DND-41 (cell line): ENCODE results near the gene TSEN15.

Experiments
- ATAC-seq: fragments of 200-7000 bp; cut with Tn5 transposase; 3 replicates; pipeline ENCODE4 v1.9.1; 2021; ENCODE audit warnings: low read depth; ENCODE audit not compliant: insufficient read depth
- DNase-seq: peaks from one replicate; pipeline ENCODE4 v3.0.0-alpha.2; 2020
- H2AFZ ChIP-seq: 2 replicates; pipeline ENCODE4 v1.6.0; 2012; ENCODE audit warnings: low read depth, low read length
- H3K27ac ChIP-seq: 2 replicates; pipeline ENCODE4 v1.5.1; 2012; ENCODE audit warnings: low read length, inconsistent platforms
- H3K27me3 ChIP-seq: fragments of 200-600 bp; sonication (generic); 2 replicates; pipeline ENCODE4 v1.6.0; 2012; ENCODE audit warnings: low read length, mild to moderate bottlenecking, inconsistent platforms; ENCODE audit not compliant: insufficient read depth, poor library complexity
- H3K36me3 ChIP-seq: 2 replicates; pipeline ENCODE4 v1.5.1; 2012; ENCODE audit warnings: low read length, inconsistent platforms; ENCODE audit not compliant: insufficient read depth
- H3K4me1 ChIP-seq: 2 replicates; pipeline ENCODE4 v1.5.1; 2012; ENCODE audit warnings: mild to moderate bottlenecking, low read length; ENCODE audit not compliant: insufficient read depth
- H3K4me2 ChIP-seq: 2 replicates; pipeline ENCODE4 v1.6.0; 2012; ENCODE audit warnings: mild to moderate bottlenecking, moderate library complexity, low read length, inconsistent platforms; ENCODE audit not compliant: insufficient read depth
- H3K4me3 ChIP-seq, 2 experiments: fragments of 200-600 bp in 1 of 2; shearing (Covaris generic) in 1 of 2; 2 replicates each; pipeline ENCODE4 v1.5.1; 2012 to 2016; ENCODE audit warnings: inconsistent platforms in 2 of 2, low read length in 2 of 2, mild to moderate bottlenecking in 2 of 2, low read depth in 1 of 2, moderate library complexity in 1 of 2
- H3K79me2 ChIP-seq: 2 replicates; pipeline ENCODE4 v1.6.0; 2012; ENCODE audit warnings: low read length, inconsistent platforms; ENCODE audit not compliant: insufficient read depth
- H3K9ac ChIP-seq: 2 replicates; pipeline ENCODE4 v1.6.0; 2012; ENCODE audit warnings: low read depth, mild to moderate bottlenecking, inconsistent platforms, low read length, moderate library complexity
- H3K9me3 ChIP-seq: 2 replicates; pipeline ENCODE4 v1.5.1; 2012; ENCODE audit warnings: low read length, moderate library complexity, mild to moderate bottlenecking, inconsistent platforms; ENCODE audit not compliant: insufficient read depth, severe bottlenecking
- H4K20me1 ChIP-seq: 2 replicates; pipeline ENCODE4 v1.6.0; 2012; ENCODE audit warnings: low read length; ENCODE audit not compliant: insufficient read depth
- CTCF ChIP-seq: IDR thresholded peaks from 2 replicates; pipeline ENCODE4 v1.5.1; 2012; ENCODE audit warnings: borderline replicate concordance, low read length, moderate library complexity, mild to moderate bottlenecking; ENCODE audit not compliant: poor library complexity, severe bottlenecking; ENCODE audit errors: extremely low read depth
- EZH2 ChIP-seq: IDR thresholded peaks from 3 replicates; pipeline ENCODE4 v1.6.1; 2012; ENCODE audit warnings: borderline replicate concordance, low read depth, mild to moderate bottlenecking, moderate library complexity, low read length, inconsistent platforms; ENCODE audit not compliant: severe bottlenecking

TSEN15 gene

GRCh38 chr1:184019506-184019905 lies 32.0 kb upstream of the TSEN15 start:
- H2AFZ ChIP-seq: no peak overlapping the region
- H4K20me1 ChIP-seq: no peaks in the 10 kb centered on the region
- no peaks in the 10 kb centered on the region for H3K79me2 ChIP-seq
- no peak overlapping the region for H3K9ac ChIP-seq
- no peaks in the 10 kb centered on the region for H3K9me3 ChIP-seq
- no peaks in the 10 kb centered on the region for H3K4me1 ChIP-seq
- H3K36me3 ChIP-seq: no peaks in the 10 kb centered on the region
- DNase-seq (no peak), ATAC-seq (no peak)
- no peak overlapping the region for H3K27ac ChIP-seq
- no peak overlapping the region for H3K4me2 ChIP-seq
- peaks cover 31% of the 10 kb centered on the region for H3K27me3 ChIP-seq
- no peak overlapping the region for H3K4me3 ChIP-seq
- TF ChIP-seq EZH2 (no peak), CTCF (no peak)

- H4K20me1 ChIP-seq: no peaks in the 10 kb centered on the region
- H3K36me3 ChIP-seq: no peaks in the 10 kb centered on the region
- no peak overlapping the region for H3K4me3 ChIP-seq
- no peaks in the 10 kb centered on the region for H3K79me2 ChIP-seq
- H3K9ac ChIP-seq: no peak overlapping the region
- ATAC-seq: no peak
- no peak overlapping the region for H3K4me2 ChIP-seq
- no peaks in the 10 kb centered on the region for H3K4me1 ChIP-seq
- H2AFZ ChIP-seq: no peak overlapping the region
- TF ChIP-seq EZH2 (no peak), CTCF (no peak)
- no peak for DNase-seq
- H3K9me3 ChIP-seq: no peaks in the 10 kb centered on the region
- H3K27ac ChIP-seq: no peak overlapping the region
- peaks cover 29% of the 10 kb centered on the region for H3K27me3 ChIP-seq
Observed at GRCh38 chr1:184020328-184020727, 31.2 kb upstream of the TSEN15 start.

GRCh38 chr1:184020855-184021254 lies 30.7 kb upstream of the TSEN15 start:
- ATAC-seq (no peak), DNase-seq (no peak)
- no peaks in the 10 kb centered on the region for H3K79me2 ChIP-seq
- H2AFZ ChIP-seq: no peak overlapping the region
- no peaks in the 10 kb centered on the region for H3K36me3 ChIP-seq
- H3K27me3 ChIP-seq: peaks cover 24% of the 10 kb centered on the region
- TF ChIP-seq EZH2: no peak
- TF ChIP-seq CTCF: no peak
- no peak overlapping the region for H3K4me2 ChIP-seq
- no peak overlapping the region for H3K27ac ChIP-seq
- H3K4me1 ChIP-seq: no peaks in the 10 kb centered on the region
- no peaks in the 10 kb centered on the region for H3K9me3 ChIP-seq
- no peaks in the 10 kb centered on the region for H4K20me1 ChIP-seq
- H3K4me3 ChIP-seq: no peak overlapping the region
- no peak overlapping the region for H3K9ac ChIP-seq

- Histone ChIP-seq H3K4me2 (no peak overlapping the region), H3K9ac (no peak overlapping the region), H2AFZ (no peak overlapping the region), H3K4me3 (no peak overlapping the region), H3K4me1 (no peaks in the 10 kb centered on the region), H3K36me3 (no peaks in the 10 kb centered on the region), H3K9me3 (no peaks in the 10 kb centered on the region), H3K27me3 (peaks cover 21% of the 10 kb centered on the region), H3K79me2 (no peaks in the 10 kb centered on the region), H4K20me1 (no peaks in the 10 kb centered on the region), H3K27ac (no peak overlapping the region)
- DNase-seq: no peak
- ATAC-seq: no peak
- no peak for TF ChIP-seq EZH2
- no peak for TF ChIP-seq CTCF
Observed at GRCh38 chr1:184021728-184022127, 29.8 kb upstream of the TSEN15 start.
